GM19240 (cell line): ENCODE data around the gene ENTHD1.
"Not testable (repeated sequence)": the region's sequence is repeated elsewhere in the genome, so short reads cannot be mapped to it uniquely, and the experiment has no call there.

Experiments
- DNase-seq: peaks from one replicate; pipeline ENCODE4 v3.0.0; 2011; ENCODE audit warnings: low spot score; ENCODE audit not compliant: insufficient read length

Gene ENTHD1

DNA sequence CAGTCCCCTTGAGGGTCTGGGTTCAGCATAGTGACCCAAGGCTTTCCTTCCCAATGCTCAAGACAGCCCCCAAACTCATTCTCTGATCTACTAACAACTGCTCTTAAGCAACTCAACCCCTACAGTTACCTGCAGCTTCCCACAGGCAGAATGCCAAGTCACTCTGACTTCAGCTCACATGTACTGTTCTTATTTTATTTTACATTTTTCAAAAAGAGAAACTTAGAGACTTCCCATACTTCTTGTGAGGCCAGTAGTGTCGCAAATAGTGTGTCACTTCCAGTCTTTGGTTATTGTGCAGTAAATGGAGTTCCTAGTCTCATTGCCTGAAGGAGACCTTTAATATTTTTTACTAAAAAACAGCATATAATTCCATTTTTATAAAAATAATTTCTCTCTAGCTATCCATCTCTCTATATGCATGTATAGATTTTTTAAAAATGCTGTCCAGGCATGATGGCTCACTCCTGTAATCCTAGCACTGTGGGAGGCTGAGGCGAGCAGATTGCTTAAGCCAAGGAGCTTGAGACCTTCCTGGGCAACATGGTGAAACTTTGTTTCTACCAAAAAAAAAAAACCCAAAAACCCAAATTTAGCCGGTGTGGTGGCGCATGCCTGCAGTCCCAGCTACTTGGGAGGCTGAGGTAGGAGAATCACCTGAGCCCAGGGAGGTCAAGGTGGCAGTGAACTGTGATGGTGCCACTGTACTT, 41.8 kb downstream of the ENTHD1 start:
- no peak for DNase-seq

DNA sequence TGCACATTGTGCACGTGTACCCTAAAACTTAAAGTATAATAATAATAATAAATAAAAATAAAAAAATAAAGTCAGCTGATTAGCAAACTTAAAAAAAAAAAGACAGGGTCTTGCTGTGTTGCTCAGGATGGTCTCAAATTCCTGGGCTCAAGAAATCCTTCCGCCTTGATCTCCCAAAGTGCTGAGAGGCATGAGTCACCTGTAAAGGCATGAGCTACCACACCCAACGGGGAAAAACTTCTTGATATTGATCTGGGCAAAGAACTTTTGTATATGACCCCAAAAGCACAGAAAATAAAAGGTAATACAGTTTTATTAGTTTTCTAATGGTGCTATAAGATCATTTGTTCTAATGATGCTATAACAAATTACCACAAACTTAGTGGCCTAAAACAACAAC, 46.1 kb downstream of the ENTHD1 start:
- DNase-seq, result no peak

GRCh38 chr22:39846539-39846938, 47.0 kb downstream of the ENTHD1 start:
- not testable (repeated sequence) for DNase-seq

DNA sequence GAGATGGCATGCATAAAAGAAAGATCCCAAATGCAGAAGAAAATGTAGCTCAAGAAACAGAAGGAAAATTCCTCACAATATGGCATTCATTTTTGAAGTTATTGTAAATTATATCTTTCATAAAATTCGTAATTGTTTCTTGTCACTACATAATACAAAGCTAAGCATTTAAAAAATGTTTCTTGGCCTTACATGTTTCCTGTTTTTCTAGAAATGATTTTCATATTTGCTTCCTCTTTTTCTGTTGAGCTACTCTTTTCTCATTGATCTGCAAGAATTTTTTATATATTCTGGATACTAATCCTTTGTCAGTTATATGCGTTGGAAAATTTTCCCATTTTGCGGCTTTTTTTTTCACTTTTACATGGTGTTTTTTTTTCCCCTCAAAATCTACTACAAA, 48.0 kb downstream of the ENTHD1 start:
- no peak for DNase-seq

- no peak for DNase-seq
Observed at GRCh38 chr22:39839917-39840510, 53.5 kb downstream of the ENTHD1 start.

GRCh38 chr22:39839204-39839603, 54.4 kb downstream of the ENTHD1 start:
- no peak for DNase-seq

GRCh38 chr22:39833610-39834009, 60.0 kb downstream of the ENTHD1 start:
- DNase-seq, result no peak

DNA sequence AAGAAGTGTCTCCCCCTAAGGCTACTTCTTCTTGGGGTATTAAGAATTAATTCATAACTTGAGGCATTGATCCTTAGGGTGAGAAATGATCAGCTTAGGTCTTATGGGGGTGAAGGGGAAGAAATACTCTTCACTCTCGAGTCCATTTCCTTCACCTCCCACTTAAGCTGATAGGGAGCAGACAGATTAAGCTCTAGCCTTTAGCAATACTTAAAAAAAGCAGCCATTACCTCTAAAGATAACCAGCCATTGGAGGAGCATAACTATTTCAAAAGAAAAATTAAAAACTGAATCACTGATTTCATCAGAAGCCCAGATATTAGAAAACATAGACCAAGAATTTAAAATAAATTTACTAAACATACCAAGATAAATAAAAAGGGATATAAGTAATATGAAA, 60.5 kb downstream of the ENTHD1 start:
- DNase-seq, result no peak

GRCh38 chr22:39832627-39833074, 60.9 kb downstream of the ENTHD1 start:
- DNase-seq, result no peak

DNA sequence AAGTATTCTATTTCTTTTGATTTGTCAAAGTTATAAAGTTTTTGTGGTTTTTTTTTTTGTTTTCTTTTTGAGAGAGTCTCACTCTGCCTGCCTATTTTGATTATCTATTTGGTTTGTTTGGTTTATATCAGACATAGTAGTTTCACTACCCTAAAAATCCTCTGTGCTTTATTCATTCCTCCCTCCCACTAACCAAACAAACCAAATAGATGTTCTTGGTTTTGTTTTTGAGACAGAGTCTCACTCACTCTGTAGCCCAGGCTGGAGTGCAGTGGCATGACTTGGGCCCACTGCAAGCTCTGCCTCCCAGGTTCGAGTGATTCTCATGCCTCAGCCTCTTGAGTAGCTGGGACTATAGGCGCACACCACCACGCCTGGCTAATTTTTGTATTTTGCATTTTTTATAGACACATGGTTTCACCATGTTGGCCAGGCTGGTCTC, 67.9 kb downstream of the ENTHD1 start:
- no peak for DNase-seq

DNA sequence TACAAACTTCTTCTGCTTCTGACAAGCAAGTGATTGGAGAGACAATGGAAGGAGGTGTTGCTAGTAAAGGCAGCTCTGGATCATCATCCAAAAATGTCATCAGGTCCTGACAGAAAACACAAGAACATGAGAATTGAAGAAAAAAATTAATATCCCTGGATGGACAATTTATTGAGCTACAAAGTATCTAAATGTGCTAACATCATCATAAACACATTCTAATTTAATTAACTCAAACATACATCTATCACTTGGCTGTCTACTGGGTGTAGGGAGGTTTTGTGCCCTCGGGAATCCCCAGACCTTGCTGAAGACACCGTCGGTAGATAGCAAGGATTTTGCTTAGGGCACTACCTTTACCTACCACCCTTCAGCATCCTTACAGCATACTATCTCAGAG, 72.6 kb downstream of the ENTHD1 start:
- no peak for DNase-seq

DNA sequence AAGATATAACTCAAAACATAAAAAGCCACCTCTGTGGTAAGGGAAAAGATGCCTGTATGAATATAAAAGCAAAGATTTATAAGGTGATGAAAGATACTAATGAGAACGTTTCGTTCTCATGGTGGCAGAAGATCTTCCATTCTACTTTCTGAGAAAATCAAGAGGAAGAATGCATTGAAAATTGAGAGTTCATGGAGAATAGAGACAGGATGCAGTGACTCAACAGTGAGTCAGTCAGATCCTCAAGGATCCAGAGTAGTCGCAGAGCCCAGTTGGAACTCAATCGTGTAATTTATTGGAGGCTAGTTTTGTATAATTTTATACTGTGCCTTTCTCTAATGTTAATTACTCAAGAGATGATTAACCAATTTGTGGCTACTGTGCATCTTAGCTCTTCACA, 73.3 kb downstream of the ENTHD1 start:
- DNase-seq, result no peak

- no peak for DNase-seq
Observed at GRCh38 chr22:39819429-39819828, 74.1 kb downstream of the ENTHD1 start.

DNA sequence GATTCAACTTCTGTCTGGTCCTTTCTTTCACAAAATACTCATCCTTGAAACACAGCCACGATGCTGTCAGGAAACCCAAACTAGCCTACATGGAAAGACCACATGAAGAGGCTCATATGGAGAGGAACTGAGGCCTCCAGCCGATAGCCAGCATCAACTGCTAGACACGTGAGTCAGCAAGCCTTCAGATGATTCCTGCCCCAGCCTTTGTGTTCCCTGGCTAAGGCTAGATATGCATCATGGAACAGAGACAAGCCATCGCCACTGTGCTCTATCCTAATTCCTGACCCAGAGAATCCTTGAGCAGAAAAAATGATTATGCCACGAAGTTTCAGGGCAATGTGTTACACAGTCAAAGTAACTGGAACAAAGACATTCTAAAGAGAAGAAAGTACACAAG, 75.5 kb downstream of the ENTHD1 start:
- DNase-seq, result no peak

DNA sequence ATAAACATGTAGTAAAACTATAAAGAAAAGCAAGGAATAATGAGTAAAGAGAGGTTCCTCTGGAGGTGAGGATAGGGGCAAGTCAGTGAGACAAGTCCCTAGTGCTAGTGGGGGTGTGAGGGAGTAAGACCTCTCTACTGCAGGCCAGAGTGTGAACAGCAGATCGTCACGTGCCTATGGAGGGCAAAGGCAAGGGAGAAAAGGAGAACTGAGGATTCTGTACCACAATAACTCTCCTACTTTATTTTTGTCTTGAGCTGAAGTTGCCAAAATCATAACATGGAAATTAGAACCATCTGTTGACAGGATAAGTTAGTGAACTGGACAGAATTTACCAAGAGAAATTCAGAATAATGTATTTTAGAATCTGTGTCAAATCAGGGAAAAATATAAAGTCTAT, 77.6 kb downstream of the ENTHD1 start:
- DNase-seq, result no peak

DNA sequence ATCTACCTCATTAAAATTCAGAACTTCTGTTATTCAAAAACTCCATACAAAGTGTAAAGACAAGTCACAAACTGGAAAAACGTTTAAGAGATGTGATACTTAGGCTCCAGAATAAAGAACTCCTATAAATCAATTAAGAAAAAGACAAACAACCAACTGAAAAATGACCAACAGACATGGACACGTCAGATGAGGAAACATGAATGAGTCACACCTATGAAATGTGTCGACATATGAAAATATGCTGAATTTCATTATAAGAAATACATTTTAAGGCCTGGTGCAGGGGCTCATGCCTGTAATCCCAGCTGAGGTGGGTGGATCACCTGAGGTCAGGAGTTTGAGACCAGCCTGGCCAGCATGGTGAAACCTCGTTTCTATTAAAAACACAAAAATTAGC, 78.7 kb downstream of the ENTHD1 start:
- DNase-seq, result no peak

DNA sequence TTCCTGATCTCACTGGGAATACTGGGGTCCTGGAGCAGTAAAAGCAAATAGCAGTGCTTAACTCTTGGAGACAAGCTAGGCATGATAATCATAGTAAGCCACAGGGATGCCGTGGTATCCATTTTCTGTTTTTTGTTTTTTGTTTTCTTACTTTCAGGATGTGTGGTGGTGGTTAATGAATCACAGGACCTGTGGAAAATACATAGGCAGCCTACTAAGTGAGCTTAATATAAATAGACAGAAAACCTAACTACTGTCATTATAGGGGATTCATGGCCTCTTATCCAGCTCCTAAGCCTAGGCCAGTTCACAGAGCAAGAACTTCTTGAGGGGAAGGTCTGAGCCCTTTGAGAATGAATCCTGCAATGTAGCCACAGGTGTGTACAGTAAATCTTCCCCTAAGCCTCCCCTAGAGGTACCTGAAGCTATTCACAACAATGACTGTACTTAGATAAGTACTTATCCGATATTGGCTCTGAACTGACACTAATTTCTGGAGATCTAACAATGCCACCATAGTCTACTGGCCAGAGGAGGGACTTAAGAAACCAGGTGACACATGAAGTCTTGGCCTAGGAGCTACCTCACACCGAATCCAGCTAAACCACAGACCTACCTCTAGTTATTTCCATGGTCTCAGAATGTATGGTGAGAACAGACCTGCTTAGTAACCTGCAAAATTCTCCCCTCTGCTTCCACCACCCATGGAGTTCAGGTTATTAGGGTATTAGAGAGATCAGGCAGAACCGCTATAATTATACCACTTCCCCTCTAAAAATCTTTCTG, 83.6 kb downstream of the ENTHD1 start:
- no peak for DNase-seq

GRCh38 chr22:39808081-39808480, 85.5 kb downstream of the ENTHD1 start:
- DNase-seq, result no peak

DNA sequence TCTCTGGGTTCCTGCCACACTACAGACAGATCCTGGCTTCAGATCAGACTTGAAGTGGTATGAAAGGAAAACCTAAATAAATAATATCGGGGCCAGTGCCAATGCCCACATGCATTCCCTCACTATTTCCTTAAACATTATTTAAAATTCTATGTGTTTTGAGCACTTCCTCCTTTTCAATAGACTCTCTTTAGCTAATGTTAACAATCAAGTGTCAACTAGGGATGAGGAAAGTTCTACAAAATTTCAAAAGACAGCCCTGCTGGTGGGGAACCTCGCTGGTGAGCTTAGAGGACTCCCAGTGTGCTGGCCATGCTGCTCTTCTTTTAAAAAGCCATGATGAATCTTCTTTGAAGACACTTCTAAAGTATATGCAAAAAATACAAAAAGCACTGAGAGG, 87.5 kb downstream of the ENTHD1 start:
- no peak for DNase-seq

DNA sequence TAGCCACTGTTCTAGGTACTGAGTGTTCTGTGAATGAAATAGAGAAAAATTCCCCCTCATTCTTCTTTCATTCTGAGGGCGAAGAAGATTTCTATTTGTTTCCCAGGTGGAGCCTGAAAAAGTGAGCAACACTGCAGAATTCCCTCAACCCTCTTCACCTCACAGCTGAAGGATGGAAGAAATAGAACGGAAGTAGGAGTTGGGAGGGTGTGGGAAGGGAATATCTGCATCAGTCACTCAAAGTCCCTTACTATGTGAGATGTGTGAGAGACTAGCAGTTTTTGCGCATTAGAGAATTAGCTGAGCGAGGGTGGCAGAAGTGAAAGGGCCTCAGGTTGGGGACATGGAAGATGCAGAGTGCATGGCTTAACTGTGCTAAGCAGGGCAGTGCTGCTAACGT, 88.4 kb downstream of the ENTHD1 start:
- no peak for DNase-seq

DNA sequence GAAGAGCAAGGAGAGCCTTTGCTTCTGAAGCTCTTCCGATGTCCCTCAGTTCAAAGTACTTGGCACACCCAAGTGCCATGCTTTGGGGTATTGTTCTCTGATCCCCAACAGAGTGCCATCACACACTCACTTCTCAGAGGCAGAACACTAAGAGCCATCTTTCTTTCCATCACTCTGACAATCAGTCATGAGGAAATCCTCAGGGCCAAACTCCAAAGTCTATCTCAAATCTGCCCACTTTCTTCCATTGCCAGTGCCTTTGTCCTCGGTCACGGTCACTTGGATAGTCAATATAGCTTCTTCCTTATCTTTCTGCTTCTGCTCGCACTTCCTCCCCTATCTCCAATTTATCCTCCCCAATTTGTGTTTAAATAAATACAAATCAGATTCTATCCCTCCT, 90.9 kb downstream of the ENTHD1 start:
- no peak for DNase-seq

DNA sequence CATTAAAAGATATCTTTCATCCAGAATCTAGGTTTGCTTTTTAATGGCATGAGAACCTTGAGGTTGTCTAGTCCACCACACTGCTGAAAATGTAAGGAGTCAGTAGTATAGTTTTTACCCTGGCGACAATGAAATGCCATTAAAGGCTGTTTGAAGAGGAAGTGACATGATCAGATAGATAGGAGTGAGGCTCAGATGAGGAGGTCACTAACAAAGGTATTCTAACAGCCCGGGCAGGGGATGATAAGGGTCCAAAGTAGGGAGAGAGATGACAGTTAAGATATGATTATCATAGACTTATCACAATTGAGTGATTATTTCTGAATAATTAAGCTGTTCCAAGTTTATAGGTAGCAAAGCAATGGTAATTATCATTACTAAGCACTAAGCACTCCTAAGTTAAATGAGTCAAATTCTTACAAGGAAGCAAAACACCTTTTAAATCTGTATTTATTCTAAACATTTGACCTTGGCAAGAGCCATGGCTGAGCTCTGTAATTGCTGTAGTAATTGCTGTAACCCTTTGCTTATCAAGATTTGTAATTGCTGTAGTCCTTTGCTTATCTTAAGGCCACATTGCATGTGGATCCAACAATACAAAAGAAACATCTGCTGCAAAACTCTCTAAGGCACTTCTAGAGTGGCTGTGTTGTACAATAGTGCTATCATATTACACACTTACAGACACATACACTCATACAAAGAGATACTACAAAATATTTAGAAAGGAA, 92.6 kb downstream of the ENTHD1 start:
- DNase-seq, result no peak
